CD4-positive, alpha-beta T cell treated with Interferon gamma for 1 hour (primary cell): ENCODE data around the gene ADGRV1.
"Not testable (repeated sequence)": the region's sequence is repeated elsewhere in the genome, so short reads cannot be mapped to it uniquely, and the experiment has no call there.

Experiments
- DNase-seq: peaks from one replicate; pipeline ENCODE4 v3.0.0-alpha.2; 2020

Gene ADGRV1

GRCh38 chr5:90658620-90659019, 100.0 kb downstream of the ADGRV1 start:
- no peak for DNase-seq

- not testable (repeated sequence) for DNase-seq
Measured at GRCh38 chr5:90668079-90668565, 109.5 kb downstream of the ADGRV1 start.

GRCh38 chr5:90675222-90675621, 116.6 kb downstream of the ADGRV1 start:
- no peak for DNase-seq

- DNase-seq: no peak
Measured at GRCh38 chr5:90680921-90681563, 122.4 kb downstream of the ADGRV1 start.

DNA sequence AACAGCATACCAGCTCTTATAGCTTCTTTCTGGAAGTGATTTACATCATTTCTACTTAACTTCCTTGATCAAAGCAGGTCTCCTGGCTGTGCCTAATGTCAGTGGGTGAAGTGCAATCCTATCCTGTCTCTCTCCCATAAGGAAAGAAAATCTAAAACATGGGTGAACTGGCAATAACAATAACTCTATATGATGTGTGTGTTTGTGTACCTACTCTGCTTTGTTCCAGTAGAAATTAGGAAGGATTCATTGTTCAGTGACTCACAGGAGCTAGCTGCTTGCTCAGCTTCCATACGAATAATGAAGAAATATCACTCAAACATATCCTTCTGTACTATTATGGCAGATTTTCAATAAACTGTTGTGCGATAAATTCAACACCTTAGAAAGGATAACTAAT, 123.7 kb downstream of the ADGRV1 start:
- no peak for DNase-seq

- no peak for DNase-seq
Measured at GRCh38 chr5:90685425-90686022, 126.9 kb downstream of the ADGRV1 start.

GRCh38 chr5:90686363-90686762, 127.8 kb downstream of the ADGRV1 start:
- DNase-seq: not testable (repeated sequence)

DNA sequence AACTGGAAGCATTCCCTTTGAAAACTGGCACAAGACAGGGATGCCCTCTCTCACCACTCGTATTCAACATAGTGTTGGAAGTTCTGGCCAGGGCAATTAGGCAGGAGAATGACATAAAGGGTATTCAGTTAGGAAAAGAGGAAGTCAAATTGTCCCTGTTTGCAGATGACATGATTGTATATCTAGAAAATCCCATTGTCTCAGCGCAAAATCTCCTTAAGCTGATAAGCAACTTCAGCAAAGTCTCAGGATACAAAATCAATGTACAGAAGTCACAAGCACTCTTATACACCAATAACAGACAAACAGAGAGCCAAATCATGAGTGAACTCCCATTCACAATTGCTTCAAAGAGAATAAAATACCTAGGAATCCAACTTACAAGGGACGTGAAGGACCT, 128.9 kb downstream of the ADGRV1 start:
- DNase-seq: not testable (repeated sequence)

- DNase-seq: no peak
Measured at GRCh38 chr5:90689064-90689463, 130.5 kb downstream of the ADGRV1 start.

DNA sequence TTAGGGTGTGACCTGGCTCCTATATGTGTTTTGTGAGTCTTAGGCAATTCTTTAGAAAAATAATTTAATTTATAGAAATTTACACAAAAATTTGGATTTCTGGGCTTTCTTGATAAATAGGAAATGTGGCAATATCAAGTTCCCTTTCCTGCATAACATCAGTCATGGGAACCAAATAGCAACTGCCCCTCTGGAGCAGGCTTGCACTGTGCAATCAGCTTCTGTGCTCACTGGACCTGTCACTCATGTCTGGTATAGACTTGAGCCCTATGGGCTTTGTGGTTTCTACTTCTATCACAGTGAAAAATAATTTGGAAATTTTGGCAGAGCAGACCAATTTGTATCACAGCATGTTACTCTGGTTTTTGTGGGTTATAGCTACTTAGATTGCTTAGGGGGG, 131.7 kb downstream of the ADGRV1 start:
- DNase-seq: peak; percentile 11

- no peak for DNase-seq
Measured at GRCh38 chr5:90691533-90691932, 132.9 kb downstream of the ADGRV1 start.

DNA sequence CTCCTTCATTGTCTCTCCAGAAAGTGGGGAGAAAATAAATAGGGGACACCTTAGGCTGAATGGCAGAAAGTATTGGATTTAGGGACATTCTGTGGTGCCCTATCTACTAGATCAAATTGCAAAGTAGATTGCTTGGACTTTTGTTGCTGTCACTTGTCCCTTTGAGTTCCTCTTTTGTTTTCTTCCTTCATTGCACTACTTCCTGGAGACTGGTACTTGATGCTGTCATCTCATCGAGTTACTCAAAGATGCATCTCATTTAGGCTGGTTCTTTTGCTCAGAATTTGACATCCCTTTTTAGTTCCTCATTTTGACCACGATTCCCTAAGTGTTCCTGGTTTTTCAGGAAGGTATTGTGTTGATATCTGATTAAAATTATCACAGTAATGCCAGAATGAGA, 137.6 kb downstream of the ADGRV1 start:
- DNase-seq: no peak

GRCh38 chr5:90700299-90700698, 141.7 kb downstream of the ADGRV1 start:
- DNase-seq: no peak

- no peak for DNase-seq
Measured at GRCh38 chr5:90703932-90704331, 145.3 kb downstream of the ADGRV1 start.

DNA sequence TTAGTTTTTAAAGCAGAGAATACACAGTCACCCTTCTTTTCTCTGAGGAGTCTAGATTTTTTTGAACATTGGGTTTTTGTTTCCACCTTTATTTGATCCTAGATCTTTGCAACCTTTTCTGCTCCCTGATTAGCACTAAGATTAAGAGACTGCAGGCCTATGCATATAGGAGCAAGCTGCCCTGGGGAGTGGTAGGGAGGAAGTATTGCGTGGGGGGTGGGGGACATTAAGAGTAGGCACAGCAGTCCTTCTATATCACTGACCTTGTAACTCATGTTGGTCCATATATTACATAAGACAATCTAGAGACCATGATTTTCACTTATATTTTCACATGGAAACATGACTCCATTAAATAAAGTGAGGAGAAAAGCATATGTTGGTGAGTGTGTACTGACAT, 149.1 kb downstream of the ADGRV1 start:
- no peak for DNase-seq

GRCh38 chr5:90709323-90710155, 150.9 kb downstream of the ADGRV1 start:
- DNase-seq: no peak

- DNase-seq: no peak
Measured at GRCh38 chr5:90718387-90718786, 159.8 kb downstream of the ADGRV1 start.

GRCh38 chr5:90739567-90739966, 181.0 kb downstream of the ADGRV1 start:
- no peak for DNase-seq

DNA sequence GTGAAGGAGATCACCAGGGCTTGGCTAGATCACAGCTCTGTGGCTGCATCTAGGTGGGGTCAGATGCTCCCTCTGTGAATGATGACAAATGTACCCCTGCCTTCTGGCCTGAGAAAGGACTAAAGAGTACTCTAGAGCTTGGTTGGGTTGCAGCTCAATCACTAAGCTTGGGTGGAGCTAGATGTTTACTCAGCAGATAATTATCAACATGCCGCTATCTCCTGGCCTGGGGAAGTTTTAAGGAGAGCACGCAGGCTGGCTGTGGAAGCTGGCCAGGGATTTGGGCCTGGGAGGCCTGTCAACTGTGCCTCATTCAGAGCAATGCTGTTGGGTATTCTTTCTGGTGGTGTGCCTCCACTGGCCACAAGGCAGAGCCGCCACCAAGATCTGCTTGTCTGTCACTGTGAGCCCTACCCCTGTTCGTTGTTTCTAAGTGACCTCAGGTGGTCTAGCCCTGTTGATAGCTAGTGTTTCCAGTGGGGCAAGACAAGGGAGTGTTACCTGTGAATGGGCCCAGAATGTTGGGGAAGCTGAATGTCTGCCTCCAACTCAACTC, 181.7 kb downstream of the ADGRV1 start:
- no peak for DNase-seq

DNA sequence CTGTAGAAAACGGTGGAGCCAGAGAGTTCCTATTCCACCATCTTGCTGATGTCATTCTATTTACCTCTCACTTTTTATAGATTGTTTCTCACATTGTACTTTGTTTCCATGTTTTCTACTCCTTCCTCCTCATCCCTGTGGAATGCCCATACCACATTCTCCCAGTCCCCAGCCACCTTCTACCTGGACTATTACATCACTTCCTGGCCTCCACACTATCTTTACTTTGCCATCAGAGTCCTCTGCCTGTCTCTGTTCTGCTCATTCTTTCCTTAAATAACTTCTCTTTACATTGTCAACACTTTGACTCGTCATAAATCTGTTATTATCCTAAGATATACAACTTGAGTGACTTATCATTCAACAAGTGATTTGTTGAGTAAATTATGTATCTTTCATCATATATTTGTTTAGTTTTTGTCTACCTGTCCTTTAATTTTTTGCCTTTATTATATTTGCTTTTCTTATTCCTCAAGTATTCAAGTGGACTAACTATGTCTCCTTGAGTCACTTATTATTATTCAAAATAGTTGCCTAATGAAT, 182.5 kb downstream of the ADGRV1 start:
- DNase-seq: no peak

DNA sequence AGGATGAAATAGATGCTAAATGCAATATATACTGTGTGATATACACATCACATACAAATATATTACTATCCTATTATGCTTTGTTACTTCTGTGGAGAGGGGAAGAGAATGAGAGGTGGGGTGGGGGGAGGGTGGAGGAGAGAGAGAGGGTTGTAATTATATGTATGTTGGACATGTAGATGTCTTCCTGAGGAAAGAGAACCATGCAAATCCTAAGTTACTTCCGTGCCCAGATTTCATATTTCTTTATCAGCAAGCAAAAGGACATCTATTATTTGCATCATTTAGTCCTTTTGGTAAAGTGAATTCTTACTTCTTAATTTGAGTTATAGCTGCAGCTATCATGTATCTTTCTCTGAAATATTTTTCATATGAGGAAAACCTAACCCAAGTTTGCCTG, 187.5 kb downstream of the ADGRV1 start:
- no peak for DNase-seq

- no peak for DNase-seq
Measured at GRCh38 chr5:90747175-90747574, 188.6 kb downstream of the ADGRV1 start.

GRCh38 chr5:90747693-90748092, 189.1 kb downstream of the ADGRV1 start:
- DNase-seq: no peak
